IPS-15b (cell line): ENCODE results near the gene NCOA1.

Experiments used
- H3K27me3 ChIP-seq: one replicate; pipeline ENCODE4 v1.6.1; 2013; ENCODE audit warnings: low read length; ENCODE audit not compliant: control insufficient read depth, insufficient read depth
- H3K36me3 ChIP-seq: one replicate; pipeline ENCODE4 v1.6.1; 2013; ENCODE audit warnings: low read length; ENCODE audit not compliant: control insufficient read depth, insufficient read depth
- H3K4me1 ChIP-seq: one replicate; pipeline ENCODE4 v1.6.1; 2013; ENCODE audit warnings: mild to moderate bottlenecking, low read length; ENCODE audit not compliant: control insufficient read depth, insufficient read depth
- H3K4me3 ChIP-seq: one replicate; pipeline ENCODE4 v1.5.1; 2013; ENCODE audit warnings: low read depth, low read length
- H3K9ac ChIP-seq: one replicate; pipeline ENCODE4 v1.6.1; 2013; ENCODE audit warnings: low read depth, mild to moderate bottlenecking, low read length
- H3K9me3 ChIP-seq: one replicate; pipeline ENCODE4 v1.6.1; 2013; ENCODE audit warnings: mild to moderate bottlenecking, low read length; ENCODE audit not compliant: control insufficient read depth, insufficient read depth

NCOA1 gene

GRCh38 chr2:24816884-24817283, 325.8 kb downstream of the NCOA1 start:
- Histone ChIP-seq H3K36me3 (peaks cover 39% of the 10 kb centered on the region), H3K9me3 (no peaks in the 10 kb centered on the region), H3K4me3 (no peak overlapping the region), H3K27me3 (no peaks in the 10 kb centered on the region), H3K4me1 (peaks cover 13% of the 10 kb centered on the region), H3K9ac (no peak overlapping the region)

GRCh38 chr2:24818721-24819167, 327.7 kb downstream of the NCOA1 start:
- Histone ChIP-seq H3K9me3 (no peaks in the 10 kb centered on the region), H3K9ac (no peak overlapping the region), H3K36me3 (peaks cover 48% of the 10 kb centered on the region)

GRCh38 chr2:24819442-24820174, 328.6 kb downstream of the NCOA1 start:
- peaks cover 23% of the 10 kb centered on the region for H3K4me1 ChIP-seq
- no peak overlapping the region for H3K9ac ChIP-seq
- no peaks in the 10 kb centered on the region for H3K9me3 ChIP-seq
- no peaks in the 10 kb centered on the region for H3K27me3 ChIP-seq
- H3K36me3 ChIP-seq = peaks cover 52% of the 10 kb centered on the region
- H3K4me3 ChIP-seq = no peak overlapping the region

More at GRCh38 chr2:24818721-24819167, 327.7 kb downstream of the NCOA1 start:
- Histone ChIP-seq H3K4me1 (peaks cover 23% of the 10 kb centered on the region), H3K4me3 (no peak overlapping the region), H3K27me3 (no peaks in the 10 kb centered on the region)

- H3K4me3 ChIP-seq = no peak overlapping the region
- peaks cover 23% of the 10 kb centered on the region for H3K4me1 ChIP-seq
- H3K9ac ChIP-seq = no peak overlapping the region
- H3K36me3 ChIP-seq = peaks cover 55% of the 10 kb centered on the region
- H3K9me3 ChIP-seq = no peaks in the 10 kb centered on the region
- H3K27me3 ChIP-seq = no peaks in the 10 kb centered on the region
Observed at GRCh38 chr2:24820175-24820513, 329.1 kb downstream of the NCOA1 start.
